ENCODE data around the gene UNC45A. TPM values are rescaled to one million over a fixed set of nuclear protein-coding genes. Genes with fewer than 3 reads are reported as not detected.

UNC45A gene
- total RNA-seq, 1 donor from 2014 or later: 65.1 TPM

GRCh38 chr15:90954712-90955623 is 19.9 kb downstream of the UNC45A start, which contains the start of gene RCCD1:
Gene RCCD1 (plus strand): TSS chr15:90954884. CDS start chr15:90956735, 1,851 bp downstream.
- H3K4me1 Mint-ChIP-seq (ENCODE audit: low read depth, unreplicated experiment): peaks cover 3% of the 10 kb centered on the region
- H3K9me3 Mint-ChIP-seq (ENCODE audit: unreplicated experiment): peaks cover 8% of the 10 kb centered on the region
- H3K27me3 Mint-ChIP-seq (ENCODE audit: unreplicated experiment): peaks cover 14% of the 10 kb centered on the region
- peak; percentile 94 for DNase-seq
- peak within 1 kb of the TSS; percentile 79 for H3K27ac Mint-ChIP-seq (ENCODE audit: unreplicated experiment)
- H3K4me3 Mint-ChIP-seq (ENCODE audit: unreplicated experiment): peak within 1 kb of the TSS; percentile 78
- no peaks in the 10 kb centered on the region for H3K36me3 Mint-ChIP-seq (ENCODE audit: unreplicated experiment)
- no peak for TF ChIP-seq CTCF (IDR thresholded peaks at IDR 0.05; ENCODE audit: partially characterized antibody, unreplicated experiment)

GRCh38 chr15:90955624-90956273 is 20.7 kb downstream of the UNC45A start:
- no peak for TF ChIP-seq CTCF (IDR thresholded peaks at IDR 0.05; ENCODE audit: partially characterized antibody, unreplicated experiment)
- no peak overlapping the region for H3K27ac Mint-ChIP-seq (ENCODE audit: unreplicated experiment)
- H3K9me3 Mint-ChIP-seq (ENCODE audit: unreplicated experiment): peaks cover 8% of the 10 kb centered on the region
- H3K4me3 Mint-ChIP-seq (ENCODE audit: unreplicated experiment): peak overlapping the region; percentile 78
- H3K4me1 Mint-ChIP-seq (ENCODE audit: low read depth, unreplicated experiment): peaks cover 3% of the 10 kb centered on the region
- H3K27me3 Mint-ChIP-seq (ENCODE audit: unreplicated experiment): peaks cover 14% of the 10 kb centered on the region
- DNase-seq: no peak
- no peaks in the 10 kb centered on the region for H3K36me3 Mint-ChIP-seq (ENCODE audit: unreplicated experiment)

- Mint-ChIP-seq H3K4me1 (ENCODE audit: low read depth, unreplicated experiment) (peaks cover 3% of the 10 kb centered on the region), H3K27me3 (ENCODE audit: unreplicated experiment) (peaks cover 14% of the 10 kb centered on the region), H3K4me3 (ENCODE audit: unreplicated experiment) (peak overlapping the region; percentile 71), H3K27ac (ENCODE audit: unreplicated experiment) (no peak overlapping the region), H3K36me3 (ENCODE audit: unreplicated experiment) (no peaks in the 10 kb centered on the region), H3K9me3 (ENCODE audit: unreplicated experiment) (peaks cover 8% of the 10 kb centered on the region)
- TF ChIP-seq CTCF (IDR thresholded peaks at IDR 0.05; ENCODE audit: partially characterized antibody, unreplicated experiment): peak; percentile 98
- DNase-seq: peak; percentile 93
Observed at GRCh38 chr15:90956274-90957030, 21.4 kb downstream of the UNC45A start.

- peaks cover 9% of the 10 kb centered on the region for H3K27me3 Mint-ChIP-seq (ENCODE audit: unreplicated experiment)
Observed at GRCh38 chr15:90957031-90957790, 22.1 kb downstream of the UNC45A start.

More at GRCh38 chr15:90957031-90957790, 22.1 kb downstream of the UNC45A start:
- peaks cover 8% of the 10 kb centered on the region for H3K9me3 Mint-ChIP-seq (ENCODE audit: unreplicated experiment)
- peak; percentile 54 for DNase-seq
- peak overlapping the region; percentile 88 for H3K4me3 Mint-ChIP-seq (ENCODE audit: unreplicated experiment)
- no peaks in the 10 kb centered on the region for H3K36me3 Mint-ChIP-seq (ENCODE audit: unreplicated experiment)
- peaks cover 3% of the 10 kb centered on the region for H3K4me1 Mint-ChIP-seq (ENCODE audit: low read depth, unreplicated experiment)
- H3K27ac Mint-ChIP-seq (ENCODE audit: unreplicated experiment): no peak overlapping the region
- TF ChIP-seq CTCF (IDR thresholded peaks at IDR 0.05; ENCODE audit: partially characterized antibody, unreplicated experiment): no peak
